Measurements from ENCODE around the gene CDH12. TPM values are rescaled to one million over a fixed set of nuclear protein-coding genes. Genes with fewer than 3 reads are reported as not detected.
"Not testable (repeated sequence)": the region's sequence is repeated elsewhere in the genome, so short reads cannot be mapped to it uniquely, and the experiment has no call there.

CDH12 gene
- total RNA-seq, 1 experiment from 2014 or later = not detected

DNA sequence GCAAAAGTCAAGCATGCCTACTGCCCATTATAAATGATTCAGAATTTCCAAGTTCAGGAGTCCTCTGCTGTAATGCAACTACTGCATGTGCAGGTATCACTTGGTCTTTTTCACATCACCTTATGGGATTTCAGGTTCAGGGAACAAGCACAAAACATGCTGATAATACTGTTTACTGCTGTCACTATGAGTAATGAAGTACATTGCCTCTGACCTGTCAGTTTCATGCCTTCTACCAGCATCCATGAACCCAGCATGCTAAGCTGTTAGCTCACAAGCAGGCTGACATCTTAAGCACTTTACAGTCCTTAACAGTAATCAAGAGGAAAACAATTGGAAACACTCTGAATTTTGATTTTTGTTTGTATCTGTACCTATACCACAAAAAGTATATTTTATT lies 743.8 kb downstream of the CDH12 start:
- no peak for DNase-seq (ENCODE audit: low spot score)

DNA sequence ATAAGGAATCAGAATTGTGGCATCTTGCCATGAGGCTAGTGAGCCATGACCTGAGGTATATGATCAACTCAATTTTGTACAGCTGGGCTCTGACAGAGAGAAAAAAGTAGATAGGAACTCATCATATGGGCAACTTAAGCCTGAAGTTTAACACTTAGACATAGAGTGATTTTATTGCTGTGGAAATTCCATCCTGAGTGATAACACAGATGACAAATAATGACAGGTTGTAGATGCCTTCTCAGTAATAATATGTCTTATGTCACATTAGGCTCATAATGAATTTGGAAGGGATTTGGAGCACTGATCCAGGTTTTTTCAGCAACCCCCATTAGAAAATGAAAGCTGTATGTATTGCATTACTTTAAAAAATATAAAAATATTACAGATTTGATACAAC lies 744.6 kb downstream of the CDH12 start:
- no peak for DNase-seq (ENCODE audit: low spot score)
- in situ Hi-C loops (cut with HindIII; ENCODE audit: low sequenced_read_pairs) = no loop called here

More for the DNA sequence above, 743.8 kb downstream of the CDH12 start:
- in situ Hi-C loops (cut with HindIII; ENCODE audit: low sequenced_read_pairs) = no loop called here

DNA sequence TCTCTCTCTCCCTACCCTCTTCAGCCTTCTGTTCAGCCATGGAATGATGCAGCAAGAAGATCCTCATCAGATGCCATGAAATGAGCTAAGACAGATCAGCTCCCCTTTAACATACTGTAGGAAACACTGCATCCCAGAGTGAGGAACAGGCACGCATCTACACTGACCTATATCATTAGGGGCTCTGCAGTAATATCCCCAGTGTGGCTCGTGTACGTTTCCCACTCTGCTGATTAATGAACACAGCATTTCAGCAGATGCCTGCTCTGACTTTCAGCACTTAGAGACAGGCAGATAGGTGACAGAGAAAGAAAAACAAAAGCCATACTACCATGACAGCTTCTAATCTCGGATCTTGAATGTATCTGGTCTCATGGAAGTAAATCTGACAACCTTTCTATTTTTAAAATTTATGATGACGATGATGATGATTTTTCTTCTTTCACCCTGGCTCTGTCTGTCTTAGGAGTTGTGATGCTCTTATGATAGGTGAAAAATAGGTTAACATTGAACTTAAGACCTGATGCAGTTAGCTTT lies 750.3 kb downstream of the CDH12 start:
- in situ Hi-C loops (cut with HindIII; ENCODE audit: low sequenced_read_pairs) = no loop called here
- DNase-seq (ENCODE audit: low spot score) = no peak

DNA sequence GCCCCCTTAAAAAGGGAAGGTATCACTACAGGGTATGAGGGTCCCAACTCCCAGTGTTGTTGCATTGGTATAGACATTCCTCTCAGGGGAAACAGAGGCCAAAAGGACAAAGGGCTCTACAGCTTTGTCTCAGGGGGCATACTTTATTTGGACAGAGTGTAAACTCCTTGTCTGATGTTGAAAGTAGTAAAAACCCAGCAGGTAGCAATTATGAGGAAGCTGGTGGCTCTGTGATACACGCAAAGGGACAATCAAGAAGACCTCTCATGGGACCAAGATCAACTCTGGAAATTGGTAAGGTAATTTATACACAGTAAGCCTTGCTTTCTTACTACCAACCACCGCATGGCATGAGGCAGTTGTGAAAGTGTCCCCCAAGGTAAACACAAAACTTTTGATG lies 764.6 kb downstream of the CDH12 start:
- in situ Hi-C loops (cut with HindIII; ENCODE audit: low sequenced_read_pairs) = no loop called here
- no peak for DNase-seq (ENCODE audit: low spot score)

DNA sequence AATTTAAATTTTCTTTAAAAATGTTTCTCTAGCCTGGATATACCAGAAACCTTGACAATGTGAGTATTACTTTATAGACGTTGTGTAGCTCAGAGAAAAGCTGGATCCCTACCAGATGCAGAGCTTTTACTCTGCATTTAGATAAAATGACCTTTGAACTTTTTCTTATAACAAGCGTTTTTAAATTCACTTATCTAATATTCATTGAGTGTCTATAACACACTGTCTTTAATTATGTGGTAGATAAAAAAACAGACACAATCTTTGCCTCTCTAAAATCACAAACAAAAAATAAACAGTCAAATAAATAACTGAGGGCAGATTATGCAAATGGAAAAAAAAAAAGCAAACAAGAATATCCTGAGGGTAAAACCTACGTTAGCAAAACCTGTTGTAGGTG lies 773.6 kb downstream of the CDH12 start:
- DNase-seq (ENCODE audit: low spot score) = no peak
- in situ Hi-C loops (cut with HindIII; ENCODE audit: low sequenced_read_pairs) = no loop called here

DNA sequence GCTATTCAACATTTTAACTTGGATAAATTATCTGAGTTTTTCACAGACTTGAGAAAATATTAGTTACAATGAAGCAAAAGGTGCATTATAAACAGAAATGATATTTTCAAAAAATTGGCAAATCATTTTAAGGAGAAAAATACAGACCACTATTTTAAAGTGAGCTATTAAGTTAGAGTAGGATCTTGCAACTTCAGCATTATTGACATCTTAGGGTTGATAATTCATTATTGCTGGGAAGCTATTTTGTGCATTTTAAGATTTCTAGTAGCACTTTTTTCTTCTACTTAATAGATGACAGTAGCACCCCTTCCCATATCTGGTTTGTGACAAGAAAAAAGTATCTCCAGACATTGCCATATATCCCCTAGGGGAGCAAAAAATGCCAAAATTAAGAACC lies 774.1 kb downstream of the CDH12 start:
- DNase-seq (ENCODE audit: low spot score) = no peak
- in situ Hi-C loops (cut with HindIII; ENCODE audit: low sequenced_read_pairs) = no loop called here

DNA sequence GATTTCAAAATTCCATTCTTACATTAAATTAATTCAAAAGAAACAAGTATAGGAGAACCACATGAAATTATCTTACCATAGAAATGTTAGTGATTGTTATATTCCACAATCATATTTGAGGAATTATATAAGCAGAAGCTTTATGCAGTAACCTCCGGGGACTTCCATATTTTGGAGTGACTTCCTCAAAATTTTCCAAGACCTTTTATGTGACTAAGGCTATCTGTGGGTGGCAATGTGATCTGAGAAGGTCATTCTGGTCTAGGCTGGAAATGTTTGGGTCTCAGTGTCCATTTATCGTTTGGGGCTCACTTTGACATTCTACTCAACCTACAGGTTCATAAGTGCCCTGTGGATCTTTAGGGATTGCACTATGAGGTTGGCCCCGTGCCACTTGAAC lies 776.6 kb downstream of the CDH12 start:
- no peak for DNase-seq (ENCODE audit: low spot score)
- in situ Hi-C loops (cut with HindIII; ENCODE audit: low sequenced_read_pairs) = no loop called here

DNA sequence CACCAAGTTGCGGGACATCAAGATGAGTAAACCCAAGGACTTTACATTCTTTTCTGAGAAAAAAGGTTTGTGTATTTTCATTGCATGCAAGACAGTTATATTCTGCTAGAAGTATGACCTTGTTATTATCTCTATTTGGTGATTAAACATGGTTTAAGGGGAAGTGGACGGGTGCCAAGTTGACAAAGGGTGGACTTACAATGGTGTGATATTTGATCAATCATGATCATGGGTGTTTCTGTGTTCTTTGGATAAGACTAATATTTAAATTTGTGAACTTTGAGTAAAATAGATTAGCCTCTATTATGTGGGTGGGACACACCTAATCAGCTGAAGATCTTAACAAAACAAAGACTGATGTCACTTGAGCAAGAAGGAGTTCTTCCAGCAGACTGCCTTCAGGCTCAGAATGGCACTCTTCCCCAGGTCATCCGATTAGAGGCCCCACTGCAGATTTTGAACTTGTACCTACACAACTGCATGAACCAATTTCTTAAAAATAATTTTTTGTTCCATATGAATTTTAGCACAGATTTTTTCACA lies 782.9 kb downstream of the CDH12 start:
- DNase-seq (ENCODE audit: low spot score) = no peak
- in situ Hi-C loops (cut with HindIII; ENCODE audit: low sequenced_read_pairs) = no loop called here

DNA sequence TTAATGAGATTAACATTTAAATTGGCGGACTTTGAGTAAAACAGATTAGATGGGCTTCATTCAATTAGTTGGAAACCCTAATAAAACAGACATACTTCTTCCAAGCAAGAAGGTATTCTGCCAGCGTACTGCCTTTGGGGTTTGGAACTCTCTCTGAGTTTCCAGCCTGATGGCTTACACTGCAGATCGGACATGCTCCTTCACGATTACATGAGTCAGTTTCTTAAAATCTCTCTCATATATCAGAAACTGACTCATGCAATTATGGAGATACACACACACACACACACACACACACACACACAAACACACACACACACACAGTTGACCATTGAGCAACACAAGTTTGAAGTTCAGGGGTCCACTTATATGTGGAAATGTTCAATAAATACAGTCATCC lies 789.4 kb downstream of the CDH12 start:
- in situ Hi-C loops (cut with HindIII; ENCODE audit: low sequenced_read_pairs) = no loop called here
- no peak for DNase-seq (ENCODE audit: low spot score)

DNA sequence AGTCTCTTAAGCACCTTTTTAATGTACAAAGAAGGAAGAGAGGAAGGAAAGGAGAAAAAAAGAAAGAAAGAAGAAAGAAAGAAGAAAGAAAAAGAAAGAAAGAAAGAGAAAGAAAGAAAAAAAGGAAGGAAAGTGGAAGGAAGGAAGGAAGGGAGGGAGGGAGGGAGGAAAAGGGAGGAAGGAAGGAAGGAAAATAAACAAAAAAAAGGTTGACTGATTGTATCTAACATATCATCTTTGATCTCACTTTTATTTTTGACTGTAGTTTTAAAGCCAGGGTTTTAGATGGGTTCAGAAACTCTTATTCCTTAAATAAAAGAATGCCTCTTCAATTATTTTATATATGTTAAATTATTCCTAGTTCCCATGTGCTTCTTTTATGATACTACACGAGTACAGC lies 794.5 kb downstream of the CDH12 start:
- in situ Hi-C loops (cut with HindIII; ENCODE audit: low sequenced_read_pairs) = no loop called here
- no peak for DNase-seq (ENCODE audit: low spot score)

DNA sequence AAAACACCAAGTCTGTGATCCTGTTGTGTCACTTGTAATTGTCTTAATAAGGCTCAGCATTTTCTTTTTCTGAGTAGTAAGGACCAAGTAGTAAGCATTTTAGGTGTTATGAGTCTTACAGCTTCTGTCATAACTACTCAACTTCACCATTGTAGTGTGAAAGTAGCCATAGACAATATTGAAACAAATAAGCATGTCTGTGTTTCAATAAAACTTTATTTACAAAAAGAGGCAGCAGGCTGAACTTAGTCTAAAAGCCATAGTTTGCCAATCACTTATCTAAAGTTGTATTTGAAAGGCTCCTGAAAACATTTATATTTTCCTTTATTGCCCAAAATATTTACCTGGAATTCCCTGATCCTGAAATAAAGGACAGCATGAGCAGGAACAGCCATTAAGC lies 796.1 kb downstream of the CDH12 start:
- in situ Hi-C loops (cut with HindIII; ENCODE audit: low sequenced_read_pairs) = no loop called here
- no peak for DNase-seq (ENCODE audit: low spot score)

DNA sequence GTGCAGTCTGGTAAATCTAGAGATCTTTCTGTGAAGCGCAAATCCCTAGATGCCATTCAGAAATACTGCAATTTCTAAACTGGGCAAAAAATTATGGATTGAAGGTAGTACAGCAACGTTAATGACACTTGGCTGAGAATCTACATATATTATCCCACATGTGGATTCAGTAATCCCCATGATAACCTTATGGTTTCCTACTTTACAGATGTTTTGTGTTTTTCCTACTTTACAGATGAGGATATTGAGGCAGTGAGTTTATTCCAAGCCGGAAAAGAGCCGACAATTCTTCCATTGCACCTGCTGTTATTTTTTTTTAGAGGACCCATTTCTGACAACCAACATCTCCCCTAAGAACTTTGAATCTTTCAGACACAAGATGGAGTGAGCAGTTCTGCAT lies 796.5 kb downstream of the CDH12 start:
- no peak for DNase-seq (ENCODE audit: low spot score)
- in situ Hi-C loops (cut with HindIII; ENCODE audit: low sequenced_read_pairs) = no loop called here

DNA sequence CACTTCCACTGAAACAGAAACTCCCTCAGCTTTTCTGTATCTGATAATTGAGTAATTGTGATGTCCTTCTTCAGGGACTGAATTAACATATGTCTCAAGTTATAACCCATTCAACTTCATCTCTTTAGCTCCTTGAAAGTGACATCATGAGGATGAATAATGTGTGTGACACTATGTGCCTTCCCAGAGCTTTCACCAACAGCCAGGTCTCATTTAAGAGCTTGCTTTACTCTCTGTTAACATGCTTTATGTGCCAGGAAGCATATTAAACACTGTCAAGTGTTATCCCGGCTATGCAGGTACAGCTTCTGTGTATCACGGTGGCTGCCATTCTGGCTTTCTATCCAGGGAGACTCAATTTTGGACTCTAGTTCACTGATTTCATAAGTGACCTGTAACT lies 799.9 kb downstream of the CDH12 start:
- in situ Hi-C loops (cut with HindIII; ENCODE audit: low sequenced_read_pairs) = no loop called here
- DNase-seq (ENCODE audit: low spot score) = peak; percentile 7

DNA sequence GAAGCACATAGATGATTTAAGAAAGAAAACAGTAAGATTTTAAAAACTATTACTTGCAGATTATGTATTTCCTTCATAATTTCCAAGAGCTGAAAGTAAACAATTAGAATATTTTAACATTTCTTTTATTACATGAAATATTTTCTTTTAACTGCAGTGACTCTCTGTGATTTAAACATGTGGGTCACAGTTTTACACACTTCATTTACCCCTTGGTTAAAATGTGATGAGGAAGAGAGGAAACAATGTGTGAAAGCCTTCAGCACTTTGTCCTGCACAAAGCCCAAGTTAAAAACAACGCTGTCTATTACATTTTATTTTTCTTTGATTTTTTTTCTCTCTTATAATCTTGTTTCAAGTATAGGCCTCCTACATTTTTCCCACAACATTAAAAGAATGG lies 801.3 kb downstream of the CDH12 start:
- DNase-seq (ENCODE audit: low spot score) = no peak

DNA sequence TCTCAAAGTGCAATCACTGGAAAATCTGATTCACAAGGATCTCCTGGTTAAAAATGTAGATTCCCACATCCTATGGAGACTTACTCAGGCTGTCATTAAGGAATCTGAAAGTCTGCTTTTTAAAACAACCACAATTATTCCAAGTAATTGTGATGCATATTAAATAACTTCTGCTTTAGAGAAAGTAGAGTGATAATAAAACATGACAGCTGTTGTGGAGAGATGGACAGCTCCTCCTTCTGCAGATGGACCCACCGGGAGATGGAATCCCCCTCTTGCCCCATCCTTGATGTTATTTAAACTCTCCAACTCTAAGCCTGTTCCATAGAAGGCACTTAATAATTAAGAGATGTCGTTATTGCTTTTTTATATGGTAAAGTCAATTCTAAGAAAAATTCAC lies 802.2 kb downstream of the CDH12 start:
- no peak for DNase-seq (ENCODE audit: low spot score)
- in situ Hi-C loops (cut with HindIII; ENCODE audit: low sequenced_read_pairs) = no loop called here

More for the DNA sequence above, 801.3 kb downstream of the CDH12 start:
- in situ Hi-C loops (cut with HindIII; ENCODE audit: low sequenced_read_pairs) = no loop called here

DNA sequence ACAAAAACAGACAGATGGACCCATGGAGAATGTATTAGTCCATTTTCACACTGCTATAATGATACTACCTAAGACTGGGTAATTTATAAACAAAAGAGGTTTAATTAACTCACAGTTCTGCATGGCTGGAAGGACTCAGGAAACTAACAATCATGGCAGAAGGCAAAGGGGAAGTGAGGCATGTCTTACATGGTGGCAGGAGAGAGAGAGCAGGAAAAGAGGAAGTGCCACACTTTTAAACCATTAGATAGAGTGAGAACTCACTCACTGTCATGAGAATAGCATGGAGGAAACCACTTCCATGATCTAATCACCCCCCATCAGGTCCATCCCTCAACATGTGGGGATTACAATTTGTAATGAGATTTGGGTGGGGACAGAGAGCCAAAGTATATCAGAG lies 808.9 kb downstream of the CDH12 start:
- in situ Hi-C loops (cut with HindIII; ENCODE audit: low sequenced_read_pairs) = no loop called here
- no peak for DNase-seq (ENCODE audit: low spot score)

DNA sequence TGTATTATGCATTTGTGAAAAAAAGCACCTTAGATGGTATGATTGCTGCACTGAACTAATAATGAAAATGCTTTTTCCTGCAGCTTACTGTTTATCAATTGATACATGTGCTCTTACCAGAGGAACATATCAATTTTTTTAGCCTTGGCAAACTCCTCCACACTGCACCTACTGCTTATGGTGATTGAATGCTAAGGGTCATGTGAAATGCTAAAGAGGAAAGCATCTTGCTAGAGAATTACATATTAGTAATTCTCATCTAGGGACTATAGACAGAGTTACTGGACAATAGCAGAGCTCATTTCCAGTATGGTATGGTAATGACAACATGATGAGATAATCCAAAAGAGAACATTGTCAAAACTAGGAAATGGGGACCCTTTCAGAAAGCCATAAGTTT lies 817.1 kb downstream of the CDH12 start:
- in situ Hi-C loops (cut with HindIII; ENCODE audit: low sequenced_read_pairs) = no loop called here
- no peak for DNase-seq (ENCODE audit: low spot score)

DNA sequence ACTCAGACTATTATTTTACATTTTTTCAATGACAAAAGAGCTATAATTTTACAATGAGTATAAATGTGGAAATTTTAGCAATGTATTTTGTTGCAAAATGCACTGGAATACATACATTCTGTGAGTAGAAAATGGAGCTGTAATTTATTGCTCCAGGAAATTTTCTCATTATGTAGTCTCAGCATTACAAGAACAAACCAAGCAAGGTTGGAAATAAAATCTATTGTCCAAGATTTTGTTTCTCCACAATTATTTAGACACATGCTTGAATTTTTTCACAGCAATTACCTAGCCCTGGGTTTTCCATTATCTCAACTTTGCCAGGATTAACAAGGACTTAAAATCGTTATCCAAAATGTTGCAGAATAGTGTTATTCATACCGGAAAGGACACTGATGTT lies 820.1 kb downstream of the CDH12 start:
- no peak for DNase-seq (ENCODE audit: low spot score)
- in situ Hi-C loops (cut with HindIII; ENCODE audit: low sequenced_read_pairs) = no loop called here

DNA sequence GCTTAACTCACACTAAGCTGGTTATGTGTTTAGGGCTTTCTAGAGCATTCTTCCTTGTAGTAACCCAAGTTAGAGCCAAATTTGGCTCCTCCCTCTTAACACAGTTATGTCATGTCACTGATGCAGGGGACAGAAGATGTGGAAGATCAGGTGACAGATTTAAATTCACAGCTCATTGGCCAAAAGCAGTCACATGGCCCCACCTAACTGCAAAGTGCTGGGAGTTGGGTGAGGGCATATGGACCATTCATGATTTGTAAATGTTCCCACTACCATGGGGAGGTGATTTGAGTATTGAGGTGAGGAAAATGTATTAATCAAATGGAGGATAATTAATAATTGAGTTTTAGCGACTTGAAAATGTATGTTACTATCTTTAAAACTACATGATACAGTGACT lies 829.4 kb downstream of the CDH12 start:
- in situ Hi-C loops (cut with HindIII; ENCODE audit: low sequenced_read_pairs) = no loop called here
- no peak for DNase-seq (ENCODE audit: low spot score)

DNA sequence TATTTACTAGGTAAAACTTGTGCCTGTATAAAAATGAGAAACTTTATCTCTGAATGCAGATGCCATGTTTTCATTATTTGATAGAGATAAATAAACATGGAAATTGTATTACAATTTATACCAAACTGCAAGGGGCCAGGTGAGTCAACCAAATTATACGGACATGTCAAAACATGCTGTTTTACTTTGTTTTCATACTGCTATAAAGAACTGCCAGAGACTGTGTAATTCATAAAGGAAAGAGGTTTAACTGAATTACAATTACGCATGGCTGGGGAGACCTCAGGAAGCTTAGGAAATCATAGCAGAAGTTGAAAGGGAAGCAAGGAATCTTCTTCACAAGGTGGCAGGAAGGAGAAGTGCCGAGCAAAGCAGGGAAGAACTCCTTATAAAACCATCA lies 840.3 kb downstream of the CDH12 start:
- in situ Hi-C loops (cut with HindIII; ENCODE audit: low sequenced_read_pairs) = not testable (repeated sequence)

DNA sequence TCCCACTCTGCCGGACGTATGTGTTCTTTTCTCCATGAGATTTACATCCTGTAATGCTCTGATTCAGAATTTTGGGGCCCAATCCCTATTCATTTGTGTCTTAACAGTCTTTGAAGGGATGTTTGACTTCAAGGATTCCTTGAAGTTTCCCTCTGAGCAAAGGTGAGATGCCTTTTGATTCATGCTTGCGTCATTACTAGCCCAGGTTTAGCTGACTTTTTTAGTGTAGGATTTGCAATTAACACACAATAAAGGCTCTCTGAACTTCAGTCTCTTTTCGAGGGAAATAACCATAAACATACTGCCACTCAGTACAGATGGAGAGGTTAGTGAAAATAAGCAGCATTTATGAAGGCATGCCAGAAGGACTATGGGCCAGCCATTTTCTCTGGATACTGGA lies 842.3 kb downstream of the CDH12 start:
- in situ Hi-C loops (cut with HindIII; ENCODE audit: low sequenced_read_pairs); DNase-seq (ENCODE audit: low spot score): not testable (repeated sequence)

More for the DNA sequence above, 840.3 kb downstream of the CDH12 start:
- not testable (repeated sequence) for DNase-seq (ENCODE audit: low spot score)

DNA sequence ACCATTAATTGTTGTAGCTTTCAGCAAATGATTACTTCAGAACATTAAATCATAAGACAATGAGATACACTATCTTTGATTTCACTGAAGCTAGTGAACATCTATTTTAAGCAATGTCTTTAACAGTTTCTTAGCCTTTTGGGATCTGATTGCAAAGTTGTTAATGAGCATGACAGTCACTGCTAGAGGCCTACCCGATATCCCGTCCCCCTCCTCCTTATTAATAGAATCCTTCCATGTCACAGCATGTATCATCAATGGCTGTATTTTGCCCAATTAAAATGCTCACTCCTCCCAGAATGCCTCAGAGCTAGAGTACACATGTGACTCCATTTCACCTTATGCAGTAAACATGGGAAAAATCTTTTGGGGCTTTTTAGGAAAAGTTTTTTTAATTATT lies 852.0 kb downstream of the CDH12 start:
- in situ Hi-C loops (cut with HindIII; ENCODE audit: low sequenced_read_pairs); DNase-seq (ENCODE audit: low spot score): not testable (repeated sequence)
